T-helper 1 cell (primary cell): ENCODE results near the gene FLVCR2.
"Not testable (repeated sequence)": the region's sequence is repeated elsewhere in the genome, so short reads cannot be mapped to it uniquely, and the experiment has no call there.

Experiments used
- DNase-seq, 5 donors: peaks; one replicate each; pipeline ENCODE4 v3.0.0-alpha.2; 2012 to 2020

Gene FLVCR2

GRCh38 chr14:75595226-75595625 is 16.8 kb downstream of the FLVCR2 start:
- DNase-seq = no peak

DNA sequence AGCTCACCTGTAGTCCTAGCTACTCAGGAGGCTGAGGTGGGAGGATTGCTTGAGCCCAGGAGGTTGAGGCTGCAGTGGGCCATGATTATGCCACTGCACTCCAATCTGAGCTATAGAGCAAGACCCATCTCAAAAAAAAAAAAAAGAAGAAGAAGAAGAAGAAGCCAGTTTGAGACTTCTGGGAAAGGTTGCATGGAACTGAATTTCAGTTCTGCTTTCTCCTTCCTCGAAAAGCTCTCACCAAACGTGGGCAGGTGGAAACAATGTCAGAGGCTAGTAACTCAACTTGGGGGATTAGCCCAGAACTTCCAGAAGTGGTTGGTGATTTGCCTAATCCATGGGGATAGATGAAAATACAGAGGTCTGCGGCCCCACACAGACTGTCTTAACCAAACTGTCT is 18.7 kb downstream of the FLVCR2 start:
- DNase-seq = no peak

- DNase-seq = not testable (repeated sequence)
Observed at GRCh38 chr14:75600100-75600499, 21.7 kb downstream of the FLVCR2 start.

GRCh38 chr14:75601061-75601460 is 22.6 kb downstream of the FLVCR2 start:
- not testable (repeated sequence) for DNase-seq

GRCh38 chr14:75602503-75602902 is 24.1 kb downstream of the FLVCR2 start:
- no peak for DNase-seq

GRCh38 chr14:75604979-75605851 is 26.8 kb downstream of the FLVCR2 start:
- DNase-seq = no peak

DNA sequence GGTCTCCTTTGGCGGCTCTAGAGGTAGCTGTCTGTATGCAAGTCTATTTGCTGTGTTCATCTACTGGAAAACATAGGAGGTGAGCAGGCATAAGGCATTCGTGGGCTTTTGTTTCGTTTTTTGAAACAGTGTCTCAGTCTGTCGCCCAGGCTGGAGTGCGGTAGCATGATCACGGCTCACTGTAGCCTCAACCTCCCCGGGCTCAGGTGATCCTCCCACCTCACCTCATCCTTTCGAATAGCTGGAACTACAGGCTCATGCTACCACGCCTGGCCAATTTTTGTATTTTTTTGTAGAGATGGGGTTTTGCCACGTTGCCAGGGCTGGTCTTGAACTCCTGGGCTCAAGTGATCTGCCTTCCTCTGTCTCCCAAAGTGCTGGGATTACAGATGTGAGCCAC is 27.5 kb downstream of the FLVCR2 start:
- no peak for DNase-seq

DNA sequence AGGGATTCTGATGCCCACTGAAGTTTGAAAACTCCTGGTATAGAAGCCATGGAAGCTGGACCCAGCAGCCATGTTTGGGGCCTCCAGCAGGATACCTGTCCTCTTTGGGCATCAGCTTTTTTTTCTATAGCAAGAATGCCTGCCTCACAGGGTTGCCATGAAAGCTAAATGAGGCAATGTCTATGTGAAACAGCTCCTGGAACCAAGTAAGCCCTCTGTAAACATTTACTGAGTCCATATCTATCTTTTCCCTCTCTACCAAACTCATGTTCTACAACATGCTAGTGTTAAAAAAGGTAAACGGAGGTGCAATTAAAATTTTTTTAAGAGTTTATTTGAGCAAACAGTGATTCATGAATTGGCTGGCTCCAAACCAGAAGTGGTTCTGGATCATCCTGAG is 28.6 kb downstream of the FLVCR2 start:
- DNase-seq = no peak

- no peak for DNase-seq
Observed at GRCh38 chr14:75607842-75608640, 29.6 kb downstream of the FLVCR2 start.

DNA sequence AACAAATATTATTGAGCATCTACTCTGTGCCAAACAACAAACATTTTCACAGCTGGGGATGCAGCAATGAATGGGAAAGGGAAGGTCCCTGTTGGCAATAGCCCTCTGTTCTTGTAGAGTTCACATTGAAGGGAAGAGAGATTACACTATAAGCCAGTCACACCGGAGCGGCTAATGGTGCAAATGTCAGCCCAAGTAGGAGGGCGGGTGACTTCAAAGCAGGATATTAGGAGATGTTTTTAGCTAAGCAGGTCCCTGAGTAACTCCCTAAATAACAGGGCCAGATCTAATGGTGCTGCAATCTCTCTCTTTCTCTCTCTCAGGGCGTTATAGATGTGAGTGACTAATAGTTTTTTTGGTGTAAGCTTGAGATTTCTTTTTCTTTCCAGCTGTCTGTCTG is 30.7 kb downstream of the FLVCR2 start:
- DNase-seq = no peak

DNA sequence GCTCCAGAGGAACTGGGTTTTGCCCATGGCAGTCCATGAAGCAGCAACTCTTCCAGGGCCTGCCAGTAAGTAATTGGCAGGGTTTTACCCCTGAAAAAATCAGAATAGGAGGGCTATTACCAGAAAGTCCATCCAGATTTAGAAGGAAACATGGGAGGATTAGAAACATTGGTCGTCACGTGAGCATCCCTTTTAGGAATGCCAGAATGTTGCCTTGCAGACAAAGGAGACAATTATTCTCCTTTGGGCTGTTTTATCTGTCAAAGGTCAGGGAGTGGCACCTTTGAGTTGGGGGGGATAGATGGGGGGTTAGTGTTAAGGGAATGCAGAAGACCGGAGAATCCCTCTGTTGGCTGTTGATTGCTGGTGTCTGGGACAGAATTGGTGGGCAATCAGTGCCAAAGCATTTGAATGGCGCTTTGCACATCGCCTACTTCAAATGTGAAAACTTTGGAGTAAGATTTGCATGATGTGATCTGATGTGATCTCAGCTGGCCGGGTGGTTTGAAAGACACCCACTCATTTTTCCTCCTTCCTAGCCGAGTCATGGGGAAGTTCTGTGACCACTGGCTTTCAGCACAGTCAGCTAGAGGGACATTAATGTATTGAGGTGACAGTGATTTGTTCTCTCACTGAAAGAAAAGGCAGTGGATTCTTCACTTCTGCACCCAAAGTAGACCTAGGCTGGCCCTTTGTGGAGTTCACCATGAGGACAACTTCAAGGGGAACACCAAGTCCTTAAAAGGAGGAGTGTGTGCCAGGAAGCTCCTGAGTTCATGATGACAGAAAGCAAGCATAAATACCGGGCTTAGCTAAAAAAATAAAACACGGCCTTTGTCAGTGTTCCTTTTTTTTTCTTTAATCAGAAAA is 31.4 kb downstream of the FLVCR2 start:
- DNase-seq = no peak

- DNase-seq = no peak
Observed at GRCh38 chr14:75610834-75611233, 32.4 kb downstream of the FLVCR2 start.

GRCh38 chr14:75612157-75612556 is 33.7 kb downstream of the FLVCR2 start:
- no peak for DNase-seq

DNA sequence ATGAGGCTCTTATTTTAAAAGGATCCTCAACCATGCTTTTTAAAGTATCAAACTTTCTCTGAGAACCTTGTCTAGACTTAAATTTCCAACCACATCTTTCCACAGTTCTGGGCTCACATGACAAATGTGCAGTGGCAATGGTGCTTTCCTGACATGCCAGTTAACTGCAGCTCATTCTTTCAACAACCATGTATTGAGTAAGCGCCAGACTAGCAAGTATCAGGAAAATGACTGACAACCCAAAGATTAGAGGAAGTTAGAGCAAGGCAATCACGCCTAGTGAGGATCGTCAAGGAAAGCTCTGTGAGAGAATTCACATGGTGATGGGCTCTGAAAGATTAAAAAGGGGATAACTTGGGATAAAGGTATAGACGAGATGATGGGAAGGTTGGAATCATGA is 35.8 kb downstream of the FLVCR2 start:
- no peak for DNase-seq

- DNase-seq = no peak
Observed at GRCh38 chr14:75615200-75615599, 36.8 kb downstream of the FLVCR2 start.

DNA sequence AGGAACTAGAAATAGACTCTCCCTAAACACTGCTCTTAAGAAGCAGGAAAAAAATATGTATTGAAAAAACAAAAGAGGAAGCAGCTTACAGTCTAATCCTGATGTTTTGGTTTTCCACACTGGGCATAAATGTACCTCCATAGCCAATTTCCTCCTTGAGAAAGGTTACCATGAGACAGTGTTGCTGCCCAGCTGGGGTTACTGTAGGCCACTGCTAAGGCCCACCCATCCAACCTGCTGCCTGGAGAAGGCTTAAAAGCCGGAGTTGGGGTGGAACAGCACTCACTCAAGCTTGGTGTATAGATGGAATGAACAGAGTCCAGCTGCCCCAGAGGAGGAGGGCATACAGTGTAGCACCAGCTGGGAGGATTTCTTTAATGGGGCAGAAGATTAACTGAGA is 41.1 kb downstream of the FLVCR2 start:
- DNase-seq = no peak

GRCh38 chr14:75625034-75625433 is 46.6 kb downstream of the FLVCR2 start:
- no peak for DNase-seq

GRCh38 chr14:75626396-75626795 is 48.0 kb downstream of the FLVCR2 start:
- DNase-seq = no peak

- no peak for DNase-seq
Observed at GRCh38 chr14:75626863-75627262, 48.4 kb downstream of the FLVCR2 start.

GRCh38 chr14:75627406-75627805 is 49.0 kb downstream of the FLVCR2 start:
- no peak for DNase-seq

DNA sequence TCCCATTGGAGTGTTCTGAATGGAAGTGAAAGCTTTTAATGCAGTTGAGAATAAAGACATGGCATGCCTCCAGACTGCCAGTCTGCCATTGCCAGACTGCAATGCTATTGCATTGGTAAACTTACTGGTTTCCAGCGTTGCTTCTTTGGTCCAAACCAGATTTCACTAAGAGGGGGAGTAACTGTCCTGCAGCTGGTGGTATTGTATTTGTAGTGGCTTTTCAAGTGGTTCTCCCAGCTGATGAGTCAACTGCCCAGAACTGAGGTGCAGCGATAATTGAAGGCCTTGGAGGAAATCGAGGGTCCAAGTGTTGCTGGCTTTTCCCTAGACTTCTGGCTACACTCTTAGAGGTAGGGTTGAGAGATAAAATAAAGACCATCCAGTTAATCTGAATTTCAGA is 50.4 kb downstream of the FLVCR2 start:
- no peak for DNase-seq

- DNase-seq = no peak
Observed at GRCh38 chr14:75630695-75631452, 52.5 kb downstream of the FLVCR2 start.
